ENCODE results near the gene AGO4. TPM values are rescaled to one million over a fixed set of nuclear protein-coding genes. Genes with fewer than 3 reads are reported as not detected.

Gene AGO4
- total RNA-seq, 4 donors from 2014 or later: 25.0 to 45.5 (median 31.1) TPM

GRCh38 chr1:35851132-35851869 lies 43.5 kb downstream of the AGO4 start:
- no peaks in the 10 kb centered on the region for H3K27me3 ChIP-seq
- peak overlapping the region; percentile 79 to 83 (median 82) for H3K27ac ChIP-seq
- H3K4me3 ChIP-seq: no peak overlapping the region
- peaks cover 14 to 57% (median 19%) of the 10 kb centered on the region in 3 donors for H3K4me1 ChIP-seq
- H3K36me3 ChIP-seq: peaks cover 0 to 52% of the 10 kb centered on the region in 2 donors
- ATAC-seq: peak; percentile 86
- 11 to 34% methylated on average over 3 of the region's 3 CpGs for WGBS, 2 donors (ENCODE audit: low coverage in 1 of 2)
- TF ChIP-seq POLR2AphosphoS5 (IDR thresholded peaks at IDR 0.05) (peak; percentile 70), EP300 (IDR thresholded peaks at IDR 0.05) (no peak), POLR2A (IDR thresholded peaks at IDR 0.05) (no peak)
- no peaks in the 10 kb centered on the region for H3K9me3 ChIP-seq

GRCh38 chr1:35852241-35852640 lies 44.4 kb downstream of the AGO4 start:
- H3K4me3 ChIP-seq: no peak overlapping the region
- H3K9me3 ChIP-seq: no peaks in the 10 kb centered on the region
- peaks cover 14 to 54% (median 19%) of the 10 kb centered on the region in 3 donors for H3K4me1 ChIP-seq
- H3K27ac ChIP-seq: peak overlapping the region; percentile 63 to 83 (median 82)
- H3K36me3 ChIP-seq: peaks cover 0 to 52% of the 10 kb centered on the region in 2 donors
- no peaks in the 10 kb centered on the region for H3K27me3 ChIP-seq
- 33 to 44% methylated on average over 2 of the region's 2 CpGs for WGBS, 2 donors (ENCODE audit: low coverage in 1 of 2)
- no peak for ATAC-seq
- TF ChIP-seq POLR2A (IDR thresholded peaks at IDR 0.05): no peak
- no peak for TF ChIP-seq POLR2AphosphoS5 (IDR thresholded peaks at IDR 0.05)

DNA sequence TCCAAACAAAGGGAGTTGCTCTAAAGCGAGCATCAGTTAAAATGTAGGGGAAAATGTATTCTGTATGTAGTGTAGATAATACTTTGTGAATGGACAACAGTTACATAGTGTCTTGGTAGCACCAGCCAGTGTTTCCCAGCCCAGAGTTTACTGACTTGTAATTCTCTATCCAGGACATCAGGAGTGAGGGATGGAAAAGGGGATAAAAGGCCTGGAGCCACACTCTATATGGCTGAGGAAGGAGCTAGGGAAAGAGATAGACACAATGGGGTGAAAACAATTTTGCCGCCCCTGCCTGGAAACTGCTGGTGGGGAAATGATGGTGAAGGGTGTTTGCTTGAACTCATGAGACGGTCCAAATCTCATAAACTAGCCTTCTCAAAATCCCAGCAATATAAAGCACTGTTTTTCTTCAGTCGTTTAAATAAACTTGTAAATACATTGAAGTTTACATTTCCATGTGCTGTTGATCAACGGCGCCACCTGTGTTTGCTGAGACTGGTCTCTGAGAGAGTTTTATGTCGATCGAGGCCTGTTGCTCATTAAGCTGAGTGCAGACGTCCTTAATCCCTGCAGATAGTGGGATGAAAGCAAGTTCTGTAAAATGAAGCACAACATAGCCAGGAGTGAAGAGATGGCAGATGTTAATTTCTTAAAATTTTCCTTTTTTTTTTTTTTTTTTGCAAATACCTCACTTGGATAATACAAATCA lies 47.3 kb downstream of the AGO4 start:
- WGBS, 2 donors (ENCODE audit: low coverage in 1 of 2): 71 to 80% methylated on average over 7 to 9 of the region's 9 CpGs
- Histone ChIP-seq H3K4me1 (peaks cover 12 to 26% (median 14%) of the 10 kb centered on the region in 3 donors), H3K9me3 (no peaks in the 10 kb centered on the region), H3K4me3 (no peak overlapping the region), H3K27ac (no peak overlapping the region), H3K36me3 (peaks cover 0 to 56% of the 10 kb centered on the region in 2 donors), H3K27me3 (no peaks in the 10 kb centered on the region)
- no peak for ATAC-seq
- TF ChIP-seq, protein P1, sequence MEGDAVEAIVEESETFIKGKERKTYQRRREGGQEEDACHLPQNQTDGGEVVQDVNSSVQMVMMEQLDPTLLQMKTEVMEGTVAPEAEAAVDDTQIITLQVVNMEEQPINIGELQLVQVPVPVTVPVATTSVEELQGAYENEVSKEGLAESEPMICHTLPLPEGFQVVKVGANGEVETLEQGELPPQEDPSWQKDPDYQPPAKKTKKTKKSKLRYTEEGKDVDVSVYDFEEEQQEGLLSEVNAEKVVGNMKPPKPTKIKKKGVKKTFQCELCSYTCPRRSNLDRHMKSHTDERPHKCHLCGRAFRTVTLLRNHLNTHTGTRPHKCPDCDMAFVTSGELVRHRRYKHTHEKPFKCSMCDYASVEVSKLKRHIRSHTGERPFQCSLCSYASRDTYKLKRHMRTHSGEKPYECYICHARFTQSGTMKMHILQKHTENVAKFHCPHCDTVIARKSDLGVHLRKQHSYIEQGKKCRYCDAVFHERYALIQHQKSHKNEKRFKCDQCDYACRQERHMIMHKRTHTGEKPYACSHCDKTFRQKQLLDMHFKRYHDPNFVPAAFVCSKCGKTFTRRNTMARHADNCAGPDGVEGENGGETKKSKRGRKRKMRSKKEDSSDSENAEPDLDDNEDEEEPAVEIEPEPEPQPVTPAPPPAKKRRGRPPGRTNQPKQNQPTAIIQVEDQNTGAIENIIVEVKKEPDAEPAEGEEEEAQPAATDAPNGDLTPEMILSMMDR (IDR thresholded peaks at IDR 0.05): no peak
- TF ChIP-seq POLR2A (IDR thresholded peaks at IDR 0.05) (no peak), EP300 (IDR thresholded peaks at IDR 0.05) (no peak), POLR2AphosphoS5 (IDR thresholded peaks at IDR 0.05) (no peak)

DNA sequence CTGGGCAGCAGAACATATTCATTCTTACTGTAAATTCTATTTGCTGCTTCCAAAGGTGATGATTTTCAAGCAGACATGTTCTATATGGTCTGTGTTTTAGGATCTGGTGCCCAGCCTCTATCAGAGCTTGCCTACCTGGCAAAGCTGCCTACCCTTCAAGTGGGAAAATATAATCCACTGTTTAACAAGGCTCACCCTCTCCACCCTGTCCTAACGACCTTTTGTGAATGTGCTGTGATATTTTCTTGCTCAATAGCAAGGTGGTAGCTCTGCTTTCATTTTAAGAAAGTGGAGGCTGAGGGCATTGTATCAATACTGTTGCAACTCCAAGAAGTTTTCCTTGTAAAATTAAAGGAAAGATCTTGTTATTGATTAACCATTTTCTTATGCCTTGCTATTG lies 49.1 kb downstream of the AGO4 start:
- peaks cover 0 to 41% of the 10 kb centered on the region in 2 donors for H3K36me3 ChIP-seq
- H3K4me1 ChIP-seq: peaks cover 1 to 8% (median 1%) of the 10 kb centered on the region in 3 donors
- WGBS, 2 donors (ENCODE audit: low coverage in 1 of 2): 43 to 71% methylated on average over 1 of the region's 1 CpG
- TF ChIP-seq, protein P1 (IDR thresholded peaks at IDR 0.05): no peak
- TF ChIP-seq EP300 (IDR thresholded peaks at IDR 0.05) (no peak), POLR2AphosphoS5 (IDR thresholded peaks at IDR 0.05) (no peak), POLR2A (IDR thresholded peaks at IDR 0.05) (no peak)
- H3K27ac ChIP-seq: no peak overlapping the region
- no peak overlapping the region for H3K4me3 ChIP-seq
- ATAC-seq: no peak
- H3K27me3 ChIP-seq: no peaks in the 10 kb centered on the region
- no peaks in the 10 kb centered on the region for H3K9me3 ChIP-seq

DNA sequence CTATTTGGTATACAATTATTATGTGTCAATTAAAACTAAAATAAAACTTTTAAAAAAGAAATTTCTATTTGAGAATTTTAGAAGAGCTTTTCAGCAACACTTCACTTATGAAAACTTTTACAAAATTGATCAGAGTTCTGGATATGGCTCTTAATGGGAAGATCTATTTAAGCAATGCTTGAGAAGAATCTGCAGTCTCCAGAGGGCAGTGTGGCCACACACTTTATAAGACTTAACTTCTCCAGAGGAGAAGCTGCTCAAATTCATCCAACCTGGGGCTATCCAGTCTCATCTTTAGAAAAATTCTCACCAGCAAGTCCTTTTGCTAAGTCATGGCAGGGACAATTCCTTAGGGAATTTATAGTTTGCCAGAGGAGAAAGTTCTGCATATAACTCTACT lies 50.0 kb downstream of the AGO4 start:
- no peak overlapping the region for H3K27ac ChIP-seq
- no peak for ATAC-seq
- no peaks in the 10 kb centered on the region for H3K4me1 ChIP-seq
- TF ChIP-seq EP300 (IDR thresholded peaks at IDR 0.05) (no peak), POLR2AphosphoS5 (IDR thresholded peaks at IDR 0.05) (no peak), POLR2A (IDR thresholded peaks at IDR 0.05) (no peak)
- TF ChIP-seq, protein P1 (IDR thresholded peaks at IDR 0.05): peak in 1 of 4 experiments; percentile 13
- peaks cover 0 to 40% of the 10 kb centered on the region in 2 donors for H3K36me3 ChIP-seq
- no peaks in the 10 kb centered on the region for H3K9me3 ChIP-seq
- no peak overlapping the region for H3K4me3 ChIP-seq
- H3K27me3 ChIP-seq: no peaks in the 10 kb centered on the region

Data from gastroesophageal sphincter (tissue), 4 donors.